GM20431 (cell line): Measurements from ENCODE around the gene PI4KA.

ENCODE experiments used
- in situ Hi-C: fragments of 300-500 bp; cut with MseI, MboI; formaldehyde crosslinking; loops from one replicate; pipeline ENCODE4 v1.15.0; 2020; ENCODE audit warnings: low sequenced_read_pairs; ENCODE audit not compliant: unreplicated experiment

PI4KA gene

GRCh38 chr22:20798218-20798617 is 60.4 kb downstream of the PI4KA start:
- in situ Hi-C loops, result no loop called here

DNA sequence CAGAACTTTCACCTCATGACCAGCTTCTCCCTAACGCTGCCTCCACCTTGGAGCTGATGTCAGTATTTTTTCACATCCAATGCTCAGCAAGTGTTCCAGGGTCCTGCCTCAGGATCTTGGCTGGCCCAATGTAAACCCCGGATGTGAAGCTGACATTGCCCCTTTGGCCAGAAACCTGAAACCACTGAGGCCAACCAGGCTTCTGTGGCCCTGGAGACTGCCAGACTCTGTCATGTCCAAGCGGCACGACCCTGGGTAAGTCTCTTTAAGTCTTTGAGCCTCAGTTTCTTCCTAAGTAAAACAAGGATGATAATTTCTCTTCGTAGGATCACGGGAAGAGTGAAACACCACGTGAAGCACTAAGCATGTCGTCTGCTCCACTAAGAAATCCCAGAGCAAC is 61.9 kb downstream of the PI4KA start:
- in situ Hi-C loops, result no loop called here

GRCh38 chr22:20794650-20795413 is 63.8 kb downstream of the PI4KA start:
- in situ Hi-C loops, result no loop called here

GRCh38 chr22:20793748-20794649 is 64.6 kb downstream of the PI4KA start:
- in situ Hi-C loops, result no loop called here

DNA sequence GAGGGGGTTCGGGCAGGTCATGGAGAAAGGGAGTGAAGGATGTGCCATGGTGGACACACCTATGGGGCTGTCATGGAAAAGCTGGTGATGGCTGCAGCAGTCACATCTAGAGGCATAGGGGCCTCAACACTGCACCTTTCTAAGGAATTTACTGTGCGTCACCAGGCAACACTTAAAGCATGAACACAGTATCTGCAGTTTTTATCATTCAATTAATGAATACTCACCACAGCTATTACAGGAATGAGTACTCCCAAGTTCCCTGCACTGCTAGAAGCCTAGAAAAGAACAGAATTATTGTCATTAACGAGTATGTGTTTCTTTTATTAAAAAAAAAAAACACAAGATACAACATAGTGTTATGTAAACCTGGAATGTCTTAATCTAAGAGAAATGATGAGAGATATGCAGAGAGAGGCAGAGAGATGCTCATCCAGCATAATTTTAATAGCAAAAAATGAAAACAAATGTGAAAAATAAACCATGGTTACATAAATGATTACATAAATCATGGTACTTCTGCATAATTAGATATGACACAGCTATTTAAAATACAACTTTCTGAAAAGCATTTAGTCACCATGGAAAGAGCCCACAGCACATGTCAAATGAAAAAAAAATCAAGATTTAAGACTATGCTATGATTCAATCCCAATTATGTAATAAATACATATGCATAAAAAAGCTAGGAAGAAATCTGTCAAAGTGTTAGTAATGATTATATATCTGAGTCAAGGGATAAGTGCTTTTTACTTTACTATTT is 65.5 kb downstream of the PI4KA start:
- in situ Hi-C loops, result no loop called here

- in situ Hi-C loops, result no loop called here
Measured at GRCh38 chr22:20792221-20792965, 66.2 kb downstream of the PI4KA start.

DNA sequence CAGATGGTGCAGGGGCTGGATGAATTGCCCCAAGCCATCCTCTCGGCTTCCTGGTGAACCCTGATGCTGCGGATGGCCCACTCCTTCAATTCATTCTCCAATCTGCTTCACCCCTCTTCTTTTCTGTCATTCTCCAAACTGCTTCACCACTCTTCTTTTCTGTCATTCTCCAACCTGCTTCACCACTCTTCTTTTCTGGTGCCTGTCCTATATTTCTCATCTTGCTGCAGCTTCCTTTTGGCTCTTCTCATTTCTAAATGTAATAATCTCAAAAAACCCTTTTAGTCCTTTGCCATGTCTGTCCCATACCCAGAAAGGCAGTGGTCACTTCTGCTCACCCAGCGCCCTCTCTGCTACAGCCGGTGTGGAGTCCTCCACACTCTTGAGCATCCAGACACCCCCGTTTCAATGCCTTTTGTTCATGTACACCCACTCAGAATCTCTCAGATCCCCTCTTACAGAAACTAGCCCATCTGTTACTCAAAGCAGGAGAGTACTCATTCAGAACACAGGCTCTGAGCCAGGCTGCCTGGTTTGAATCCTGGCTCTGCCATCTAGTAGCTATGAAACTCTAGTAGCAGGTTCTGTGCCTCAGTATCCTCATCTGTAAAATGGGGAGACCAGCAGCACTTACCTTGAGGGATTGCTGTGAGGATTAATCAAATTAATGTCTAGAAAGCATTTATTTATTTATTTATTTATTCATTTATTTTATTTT is 69.8 kb downstream of the PI4KA start:
- in situ Hi-C loops, result no loop called here

GRCh38 chr22:20787746-20788626 is 70.6 kb downstream of the PI4KA start:
- in situ Hi-C loops, result no loop called here

- in situ Hi-C loops, result no loop called here
Measured at GRCh38 chr22:20787223-20787622, 71.4 kb downstream of the PI4KA start.

- in situ Hi-C loops, result no loop called here
Measured at GRCh38 chr22:20786536-20786979, 72.1 kb downstream of the PI4KA start.

DNA sequence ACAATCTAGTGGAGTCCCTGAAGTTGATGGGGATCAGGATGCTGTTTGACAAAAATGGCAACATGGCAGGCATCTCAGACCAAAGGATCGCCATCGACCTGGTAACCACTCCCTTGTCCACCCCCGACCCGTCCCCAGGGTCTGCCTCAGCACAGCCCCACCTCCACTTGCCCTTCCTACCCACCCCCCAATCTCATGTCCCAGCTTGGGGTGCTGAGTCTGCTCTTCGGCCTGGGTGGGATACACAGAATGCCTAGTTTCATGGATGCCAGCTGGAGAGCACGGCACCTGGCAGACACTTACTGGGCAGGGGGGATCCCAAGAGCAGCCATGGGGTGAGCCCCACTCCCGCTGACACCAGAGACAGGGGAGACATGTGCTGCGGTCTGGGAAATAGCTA is 72.6 kb downstream of the PI4KA start:
- in situ Hi-C loops, result no loop called here

GRCh38 chr22:20785415-20785814 is 73.2 kb downstream of the PI4KA start:
- in situ Hi-C loops, result no loop called here

DNA sequence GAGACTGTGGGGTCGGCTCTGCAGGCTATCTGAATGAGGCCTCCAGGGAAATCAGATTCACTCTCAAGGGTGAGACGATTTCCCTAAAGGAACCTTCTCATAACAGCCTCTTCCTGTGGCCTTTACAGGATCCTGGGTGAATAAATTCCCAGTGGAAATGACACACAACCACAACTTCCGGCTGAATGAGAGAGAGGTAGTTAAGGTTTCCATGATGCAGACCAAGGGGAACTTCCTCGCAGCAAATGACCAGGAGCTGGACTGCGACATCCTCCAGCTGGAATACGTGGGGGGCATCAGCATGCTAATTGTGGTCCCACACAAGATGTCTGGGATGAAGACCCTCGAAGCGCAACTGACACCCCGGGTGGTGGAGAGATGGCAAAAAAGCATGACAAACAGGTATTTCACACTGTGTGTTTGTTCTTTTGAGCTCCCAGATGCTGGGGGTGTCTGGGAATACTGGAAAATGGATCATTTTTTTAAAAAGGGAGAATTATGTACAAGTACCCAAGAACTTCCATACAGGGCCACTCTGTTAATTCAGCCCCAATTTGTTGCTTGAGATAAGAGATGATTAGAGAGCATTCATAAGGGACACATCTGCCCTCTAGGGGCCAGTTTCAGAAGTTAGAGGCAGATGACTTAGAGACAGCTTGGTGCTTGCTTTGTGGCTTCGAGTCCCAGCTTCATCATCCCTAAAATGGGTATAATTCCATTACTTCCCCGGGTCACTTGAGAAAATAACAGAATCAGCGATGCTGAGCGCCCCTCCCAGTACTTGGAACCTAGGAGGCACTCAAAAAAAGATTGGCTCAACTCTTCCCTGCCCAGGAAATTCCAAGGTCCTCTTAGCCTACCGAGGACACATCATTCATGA is 74.5 kb downstream of the PI4KA start:
- in situ Hi-C loops, result no loop called here

DNA sequence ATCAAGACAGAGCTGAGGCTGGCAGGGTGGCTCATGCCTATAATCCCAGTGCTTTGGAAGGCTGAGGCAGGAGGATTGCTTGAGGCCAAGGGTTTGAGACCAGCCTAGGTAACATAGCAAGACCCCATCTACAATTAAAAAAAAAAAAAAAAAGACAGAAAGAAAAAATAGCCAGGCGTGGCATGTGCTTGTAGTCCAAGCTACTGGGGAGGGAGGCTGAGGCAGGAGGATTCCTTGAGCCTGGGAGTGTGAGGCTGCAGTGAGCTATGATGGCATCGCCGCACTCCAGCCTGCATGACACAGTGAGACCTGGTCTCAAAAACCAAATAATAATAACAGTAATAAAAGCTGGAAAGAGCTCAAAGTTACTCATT is 75.3 kb downstream of the PI4KA start:
- in situ Hi-C loops, result no loop called here

DNA sequence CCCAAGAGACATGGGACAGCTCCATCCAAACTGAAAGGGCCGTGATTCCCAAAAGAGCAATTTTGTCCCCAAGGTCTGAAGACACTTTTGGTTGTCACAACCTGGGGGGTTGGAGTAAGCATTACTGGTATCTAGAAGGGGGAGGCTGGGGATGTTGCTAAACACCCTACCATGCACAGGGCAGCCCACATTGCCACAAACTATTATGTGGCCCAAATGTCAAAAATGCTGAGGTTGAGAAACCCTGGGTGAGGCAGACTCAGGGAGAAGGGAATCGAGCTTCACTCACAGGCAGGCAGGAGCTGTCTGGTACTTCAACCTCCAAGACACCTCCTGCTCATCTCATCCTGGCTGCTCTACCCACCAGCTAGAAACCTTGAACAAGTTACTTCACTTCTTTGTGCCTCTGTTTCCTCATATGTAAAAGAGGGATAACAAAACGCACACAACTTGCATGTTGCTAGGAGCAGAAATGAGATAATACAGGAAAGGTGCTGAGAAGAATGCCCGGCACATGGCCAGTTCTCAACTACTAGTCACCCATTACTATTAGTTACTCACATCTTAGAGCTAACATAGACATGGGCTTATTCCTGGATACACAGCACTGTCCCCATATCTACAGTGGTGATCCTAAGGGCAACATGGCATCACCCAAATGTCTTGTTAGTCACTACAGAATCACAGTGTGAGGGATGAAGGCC is 75.9 kb downstream of the PI4KA start:
- in situ Hi-C loops, result no loop called here

GRCh38 chr22:20782083-20782482 is 76.5 kb downstream of the PI4KA start:
- in situ Hi-C loops, result no loop called here
